HCT116 (cell line): ENCODE data around the gene ZER1. TPM values are rescaled to one million over a fixed set of nuclear protein-coding genes. Genes with fewer than 3 reads are reported as not detected.

ENCODE experiments used
- ATAC-seq: fragments of 200-7000 bp; cut with Tn5 transposase; 2 replicates; pipeline ENCODE4 v1.9.1; 2020; ENCODE audit warnings: mild to moderate bottlenecking, moderate library complexity
- BruUV-seq: library from RNA; stranded (reverse); fragments of 400-500 nt; replicated peaks from 2 replicates; lab custom pipeline; 2021; lab: Mats Ljungman, UMichigan
- CTCF ChIA-PET: fragments of 300-600 bp; sonication (Branson Sonifier 250); formaldehyde crosslinking; loops from one replicate; lab custom pipeline; 2021; ENCODE audit warnings: antibody characterized with exemption; lab: Charles Lee
- POLR2A ChIA-PET: fragments of 300-600, 350-600 bp; sonication (Branson Sonifier 250); formaldehyde crosslinking; loops from one replicate; lab custom pipeline; 2021; ENCODE audit warnings: antibody characterized with exemption; lab: Charles Lee
- RAD21 ChIA-PET, 2 experiments: fragments of 300-600 bp; sonication (Branson Sonifier 250); formaldehyde crosslinking; loops; one replicate each; lab custom pipeline; 2023; ENCODE audit warnings: low total read pairs in 2 of 2; ENCODE audit not compliant: uncharacterized antibody in 2 of 2, unreplicated experiment in 2 of 2, low non-redundant PET in 1 of 2; lab: Charles Lee
- DNase-seq: peaks from one replicate; pipeline ENCODE4 v3.0.0-alpha.2; 2010; ENCODE audit warnings: low read depth, low spot score
- H2AFZ ChIP-seq: fragments of 200-600 bp; shearing (Covaris generic), sonication (generic); 2 replicates; pipeline ENCODE4 v1.6.1; 2017; ENCODE audit warnings: low read depth, mixed run types, mixed read lengths, antibody characterized with exemption, low read length; ENCODE audit not compliant: poor library complexity, severe bottlenecking
- H3K27ac ChIP-seq: 2 replicates; pipeline ENCODE4 v1.5.1; 2012; ENCODE audit warnings: low read depth, low read length
- H3K27me3 ChIP-seq: fragments of 200-600 bp; sonication (generic); 2 replicates; pipeline ENCODE4 v1.6.1; 2016; ENCODE audit warnings: mixed run types, low read length, mixed read lengths; ENCODE audit not compliant: insufficient read depth
- H3K36me3 ChIP-seq, 2 experiments: fragments of 200-500 bp in 1 of 2; fragments of 200-600 bp in 1 of 2; sonication (Bioruptor generic) in 1 of 2; sonication (generic) in 1 of 2; 2 replicates each; pipeline versions ENCODE4 v1.5.1 to v1.6.1; 2014 to 2016; ENCODE audit warnings: low read length in 2 of 2, inconsistent platforms in 1 of 2, mixed read lengths in 1 of 2, mixed run types in 1 of 2; ENCODE audit not compliant: insufficient read depth in 2 of 2, control insufficient read depth in 1 of 2
- H3K4me1 ChIP-seq, 2 experiments: fragments of 200-600 bp in 1 of 2; sonication (generic) in 1 of 2; 2 replicates each; pipeline versions ENCODE4 v1.5.1 to v1.6.1; 2012 to 2017; ENCODE audit warnings: low read length in 2 of 2, inconsistent platforms in 1 of 2, mild to moderate bottlenecking in 1 of 2, mixed read lengths in 1 of 2, mixed run types in 1 of 2, moderate library complexity in 1 of 2; ENCODE audit not compliant: insufficient read depth in 2 of 2, control insufficient read depth in 1 of 2
- H3K4me2 ChIP-seq: fragments of 200-600 bp; sonication (generic); 2 replicates; pipeline ENCODE4 v1.6.1; 2017; ENCODE audit warnings: mixed run types, low read length, mixed read lengths
- H3K4me3 ChIP-seq, 2 experiments: fragments of 200-600 bp in 1 of 2; sonication (generic) in 1 of 2; replicated peaks in 1 of 2; 2 replicates each; pipeline ENCODE4 v1.5.1; 2011 to 2016; ENCODE audit warnings: low read length in 2 of 2, control low read depth in 1 of 2, low read depth in 1 of 2, mild to moderate bottlenecking in 1 of 2, mixed read lengths in 1 of 2, mixed run types in 1 of 2
- H3K79me2 ChIP-seq: fragments of 200-600 bp; sonication (generic); 2 replicates; pipeline ENCODE4 v1.6.1; 2017; ENCODE audit warnings: mild to moderate bottlenecking, mixed run types, low read length, moderate library complexity, mixed read lengths; ENCODE audit not compliant: insufficient read depth
- H3K9ac ChIP-seq: fragments of 200-600 bp; sonication (generic); 2 replicates; pipeline ENCODE4 v1.6.1; 2016; ENCODE audit warnings: low read length, mixed read lengths
- H3K9me2 ChIP-seq: fragments of 200-600 bp; sonication (generic), shearing (Covaris generic); 2 replicates; pipeline ENCODE4 v1.6.1; 2017; ENCODE audit warnings: mixed run types, mild to moderate bottlenecking, moderate library complexity; ENCODE audit not compliant: insufficient read depth
- H3K9me3 ChIP-seq, 2 experiments: fragments of 200-500 bp in 1 of 2; fragments of 200-600 bp in 1 of 2; sonication (Bioruptor generic) in 1 of 2; sonication (generic) in 1 of 2; 2 replicates each; pipeline ENCODE4 v1.6.1; 2014 to 2017; ENCODE audit warnings: low read length in 2 of 2, mixed read lengths in 2 of 2, inconsistent platforms in 1 of 2, low read depth in 1 of 2, mild to moderate bottlenecking in 1 of 2, mixed run types in 1 of 2, moderate library complexity in 1 of 2; ENCODE audit not compliant: control insufficient read depth in 1 of 2, insufficient read depth in 1 of 2
- H4K20me1 ChIP-seq: fragments of 200-600 bp; sonication (generic), shearing (Covaris generic); 2 replicates; pipeline ENCODE4 v1.6.1; 2017; ENCODE audit warnings: mixed run types, mild to moderate bottlenecking, moderate library complexity; ENCODE audit not compliant: insufficient read depth
- CEBPB ChIP-seq: IDR thresholded peaks from 2 replicates; pipeline ENCODE4 v1.6.1; 2012; ENCODE audit warnings: low read depth
- EGR1 ChIP-seq: IDR thresholded peaks from 2 replicates; pipeline ENCODE4 v1.6.1; 2012; ENCODE audit warnings: low read depth
- EZH2phosphoT487 ChIP-seq: fragments of 200-600 bp; IDR thresholded peaks from 2 replicates; pipeline ENCODE4 v1.6.1; 2018; ENCODE audit warnings: antibody characterized with exemption, borderline replicate concordance
- JUND ChIP-seq: IDR thresholded peaks from 2 replicates; pipeline ENCODE4 v1.6.1; 2012
- RAD21 ChIP-seq: IDR thresholded peaks from 2 replicates; pipeline ENCODE4 v1.6.1; 2012; ENCODE audit warnings: low read depth, mild to moderate bottlenecking
- REST ChIP-seq: IDR thresholded peaks from 2 replicates; pipeline ENCODE4 v1.6.1; 2012; ENCODE audit warnings: low read depth
- intact Hi-C: fragments of 100-400 bp; cut with micrococcal nuclease; formaldehyde crosslinking; loops from 2 replicates; pipeline ENCODE4 v1.10.0; 2022
- total RNA-seq: library from RNA; stranded (reverse); gene quantifications from one replicate; pipeline ENCODE4 v1.2.1, GENCODE V29; 2021; ENCODE audit not compliant: unreplicated experiment
- TF ChIP-seq, protein P1 (sequence below): IDR thresholded peaks from 2 replicates; pipeline ENCODE4 v1.6.1; 2011; ENCODE audit warnings: mild to moderate bottlenecking, low read length, moderate library complexity; ENCODE audit not compliant: insufficient replicate concordance; ENCODE audit errors: extremely low read depth

ZER1 gene
- total RNA-seq, 1 experiment from 2014 or later = 18.0 TPM

DNA sequence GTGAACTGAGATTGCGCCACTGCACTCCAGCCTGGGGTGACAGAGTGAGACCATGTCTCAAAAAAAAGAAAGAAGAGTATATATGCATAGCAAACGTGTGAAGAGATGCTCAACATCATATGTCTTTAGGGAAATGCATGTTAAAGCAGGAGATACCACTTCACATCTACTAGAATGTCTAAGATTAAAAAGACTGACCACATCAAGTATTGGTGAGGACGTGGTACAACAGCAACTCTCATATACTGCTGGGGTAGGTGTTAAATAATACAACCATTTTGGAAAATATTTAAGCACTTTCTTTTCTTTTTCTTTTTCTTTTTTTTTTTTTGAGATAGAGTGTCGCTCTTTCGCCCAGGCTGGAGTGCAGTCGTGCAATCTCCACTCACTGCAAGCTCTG, 13.7 kb upstream of the ZER1 start:
- Histone ChIP-seq H3K27ac (no peak overlapping the region), H3K27me3 (no peaks in the 10 kb centered on the region), H4K20me1 (no peaks in the 10 kb centered on the region), H3K9ac (no peak overlapping the region), H3K4me2 (no peak overlapping the region), H2AFZ (no peak overlapping the region), H3K9me2 (no peaks in the 10 kb centered on the region)
- BruUV-seq = no TSS peak
- CTCF ChIA-PET = no interaction called here
- intact Hi-C loops = no loop called here
- TF ChIP-seq RAD21 (no peak), REST (no peak), EGR1 (no peak), JUND (no peak), EZH2phosphoT487 (no peak), CEBPB (no peak)
- TF ChIP-seq, protein P1, sequence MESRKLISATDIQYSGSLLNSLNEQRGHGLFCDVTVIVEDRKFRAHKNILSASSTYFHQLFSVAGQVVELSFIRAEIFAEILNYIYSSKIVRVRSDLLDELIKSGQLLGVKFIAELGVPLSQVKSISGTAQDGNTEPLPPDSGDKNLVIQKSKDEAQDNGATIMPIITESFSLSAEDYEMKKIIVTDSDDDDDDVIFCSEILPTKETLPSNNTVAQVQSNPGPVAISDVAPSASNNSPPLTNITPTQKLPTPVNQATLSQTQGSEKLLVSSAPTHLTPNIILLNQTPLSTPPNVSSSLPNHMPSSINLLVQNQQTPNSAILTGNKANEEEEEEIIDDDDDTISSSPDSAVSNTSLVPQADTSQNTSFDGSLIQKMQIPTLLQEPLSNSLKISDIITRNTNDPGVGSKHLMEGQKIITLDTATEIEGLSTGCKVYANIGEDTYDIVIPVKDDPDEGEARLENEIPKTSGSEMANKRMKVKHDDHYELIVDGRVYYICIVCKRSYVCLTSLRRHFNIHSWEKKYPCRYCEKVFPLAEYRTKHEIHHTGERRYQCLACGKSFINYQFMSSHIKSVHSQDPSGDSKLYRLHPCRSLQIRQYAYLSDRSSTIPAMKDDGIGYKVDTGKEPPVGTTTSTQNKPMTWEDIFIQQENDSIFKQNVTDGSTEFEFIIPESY = no peak
- TF ChIP-seq, all 23 proteins: peak for 0
- no peak overlapping the region for H3K4me3 ChIP-seq
- H3K9me3 ChIP-seq = peaks cover 2 to 4% of the 10 kb centered on the region in 2 experiments; a peak in 2 of 4 replicates
- peaks cover 0 to 3% of the 10 kb centered on the region in 2 experiments; a peak in 2 of 4 replicates for H3K36me3 ChIP-seq
- RAD21 ChIA-PET = no interaction called here
- peaks cover 12 to 28% of the 10 kb centered on the region in 2 experiments; a peak in 3 of 4 replicates for H3K4me1 ChIP-seq
- H3K79me2 ChIP-seq = peaks cover 14% of the 10 kb centered on the region
- DNase-seq = no peak
- no peak for ATAC-seq
- POLR2A ChIA-PET = no interaction called here
